Stimulated activated CD8-positive, alpha-beta memory T cell treated with anti-CD3 and anti-CD28 coated beads, Interleukin-15, amount 100 ng/mL, for 1 hour (primary cell): ENCODE measurements around the gene TMEM80.

Experiments
- DNase-seq: peaks from one replicate; pipeline ENCODE4 v3.0.0-alpha.2; 2020; ENCODE audit warnings: low read depth

The TMEM80 gene

GRCh38 chr11:746289-747157 is 50.9 kb downstream of the TMEM80 start:
- no peak for DNase-seq

- peak; percentile 43 for DNase-seq
Observed at GRCh38 chr11:747158-748006, 51.8 kb downstream of the TMEM80 start, which contains the start of gene TALDO1. Gene TALDO1 (plus strand): TSS chr11:747464. CDS start chr11:747482, 18 bp downstream.

- no peak for DNase-seq
Observed at GRCh38 chr11:748007-748359, 52.4 kb downstream of the TMEM80 start.

GRCh38 chr11:749731-750130 is 54.1 kb downstream of the TMEM80 start:
- no peak for DNase-seq
